Measurements from ENCODE around the gene STRN. TPM values are rescaled to one million over a fixed set of nuclear protein-coding genes. Genes with fewer than 3 reads are reported as not detected.
A peak's percentile ranks its signal among the peaks of the same experiment; 100 is the strongest.

The STRN gene
- total RNA-seq, 3 donors from 2014 or later = 27.2 to 35.1 (median 32.5) TPM

GRCh38 chr2:36971990-36972389, 5.7 kb upstream of the STRN start:
- no peak for DNase-seq (ENCODE audit: low spot score in 2 of 2)
- Histone ChIP-seq H3K27ac (no peak overlapping the region), H3K4me1 (no peaks in the 10 kb centered on the region), H3K4me3 (no peak overlapping the region), H3K27me3 (no peaks in the 10 kb centered on the region), H3K36me3 (no peaks in the 10 kb centered on the region), H3K9me3 (no peaks in the 10 kb centered on the region)
- no peak for TF ChIP-seq CTCF (IDR thresholded peaks at IDR 0.05)
- no peak for TF ChIP-seq POLR2A (IDR thresholded peaks at IDR 0.05)
- TF ChIP-seq POLR2AphosphoS5 (IDR thresholded peaks at IDR 0.05) = no peak
- intact Hi-C loops (cut with DNase I; ENCODE audit: low total_unique reads) = no loop called here

- H3K27ac ChIP-seq = peak overlapping the region; percentile 94 to 95
- no peaks in the 10 kb centered on the region for H3K36me3 ChIP-seq
- H3K9me3 ChIP-seq = no peaks in the 10 kb centered on the region
- peaks cover 0 to 12% of the 10 kb centered on the region in 2 donors for H3K4me1 ChIP-seq
- peak in 1 of 2 donors; percentile 43 for DNase-seq (ENCODE audit: low spot score in 2 of 2)
- TF ChIP-seq CTCF (IDR thresholded peaks at IDR 0.05) (no peak), POLR2AphosphoS5 (IDR thresholded peaks at IDR 0.05) (no peak), POLR2A (IDR thresholded peaks at IDR 0.05) (no peak)
- H3K4me3 ChIP-seq = peak overlapping the region; percentile 76 to 98 (median 90)
- intact Hi-C loops (cut with DNase I; ENCODE audit: low total_unique reads) = no loop called here
- H3K27me3 ChIP-seq = no peaks in the 10 kb centered on the region
Observed at GRCh38 chr2:36967236-36967876, 1.0 kb upstream of the STRN start.

GRCh38 chr2:36965751-36966369, 476 bp downstream of the STRN start:
- Histone ChIP-seq H3K4me1 (peaks cover 0 to 12% of the 10 kb centered on the region in 2 donors), H3K9me3 (no peaks in the 10 kb centered on the region), H3K27me3 (no peaks in the 10 kb centered on the region), H3K4me3 (peak overlapping the region; percentile 76 to 98 (median 90)), H3K36me3 (no peaks in the 10 kb centered on the region), H3K27ac (peak overlapping the region; percentile 94 to 95)
- peak; percentile 32 to 56 for DNase-seq (ENCODE audit: low spot score in 2 of 2)
- TF ChIP-seq POLR2A (IDR thresholded peaks at IDR 0.05) (no peak), CTCF (IDR thresholded peaks at IDR 0.05) (no peak), POLR2AphosphoS5 (IDR thresholded peaks at IDR 0.05) (no peak)
- intact Hi-C loops (cut with DNase I; ENCODE audit: low total_unique reads) = no loop called here

GRCh38 chr2:36965206-36965605, 1.1 kb downstream of the STRN start:
- Histone ChIP-seq H3K4me3 (peak overlapping the region; percentile 76 to 98 (median 90)), H3K27me3 (no peaks in the 10 kb centered on the region), H3K36me3 (no peaks in the 10 kb centered on the region), H3K4me1 (peaks cover 0 to 12% of the 10 kb centered on the region in 2 donors), H3K27ac (peak overlapping the region in 1 of 2 donors; percentile 94), H3K9me3 (no peaks in the 10 kb centered on the region)
- intact Hi-C loops (cut with DNase I; ENCODE audit: low total_unique reads) = no loop called here
- DNase-seq (ENCODE audit: low spot score in 2 of 2) = no peak
- no peak for TF ChIP-seq POLR2A (IDR thresholded peaks at IDR 0.05)
- no peak for TF ChIP-seq CTCF (IDR thresholded peaks at IDR 0.05)
- TF ChIP-seq POLR2AphosphoS5 (IDR thresholded peaks at IDR 0.05) = no peak

- Histone ChIP-seq H3K4me1 (peaks cover 0 to 12% of the 10 kb centered on the region in 2 donors), H3K4me3 (peak overlapping the region in 1 of 3 donors; percentile 90), H3K27me3 (no peaks in the 10 kb centered on the region), H3K9me3 (no peaks in the 10 kb centered on the region), H3K36me3 (no peaks in the 10 kb centered on the region), H3K27ac (peak overlapping the region; percentile 52 to 94)
- TF ChIP-seq POLR2AphosphoS5 (IDR thresholded peaks at IDR 0.05) (no peak), CTCF (IDR thresholded peaks at IDR 0.05) (no peak), POLR2A (IDR thresholded peaks at IDR 0.05) (no peak)
- intact Hi-C loops (cut with DNase I; ENCODE audit: low total_unique reads) = no loop called here
- no peak for DNase-seq (ENCODE audit: low spot score in 2 of 2)
Observed at GRCh38 chr2:36964496-36965058, 1.8 kb downstream of the STRN start.

All from breast epithelium (tissue), 4 donors.